Endothelial cell of umbilical vein (primary cell): ENCODE data around the gene FAM221B.

Experiments
- EZH2 ChIP-seq: IDR thresholded peaks from 2 replicates; pipeline ENCODE4 v1.6.1; 2012; ENCODE audit warnings: borderline replicate concordance, low read depth, mild to moderate bottlenecking, moderate library complexity, low read length, inconsistent platforms; ENCODE audit not compliant: severe bottlenecking
- MAX ChIP-seq: IDR thresholded peaks from 2 replicates; pipeline ENCODE4 v1.6.1; 2011; ENCODE audit not compliant: insufficient read depth, insufficient read length
- MYC ChIP-seq: IDR thresholded peaks from one replicate; pipeline ENCODE4 v1.6.1; 2011; ENCODE audit warnings: mild to moderate bottlenecking, low read depth, low read length
- POLR2A ChIP-seq: IDR thresholded peaks from 2 replicates; pipeline ENCODE4 v1.6.1; 2012; ENCODE audit warnings: low read depth, mild to moderate bottlenecking, control low read depth, low read length
- POLR2AphosphoS5 ChIP-seq: IDR thresholded peaks from 2 replicates; pipeline ENCODE4 v1.6.1; 2012; ENCODE audit warnings: low read depth, mild to moderate bottlenecking, control low read depth, low read length, moderate library complexity; ENCODE audit not compliant: insufficient read depth
- TF ChIP-seq, protein P1 (sequence below), 2 donors: IDR thresholded peaks; 1 replicate in 1 of 2; 2 replicates in 1 of 2; pipeline ENCODE4 v1.5.1; 2011; ENCODE audit warnings: low read length in 2 of 2, mild to moderate bottlenecking in 2 of 2, moderate library complexity in 2 of 2, control low read depth in 1 of 2, inconsistent platforms in 1 of 2, low read depth in 1 of 2; ENCODE audit not compliant: insufficient read depth in 1 of 2; ENCODE audit errors: extremely low read depth in 1 of 2

DNA sequence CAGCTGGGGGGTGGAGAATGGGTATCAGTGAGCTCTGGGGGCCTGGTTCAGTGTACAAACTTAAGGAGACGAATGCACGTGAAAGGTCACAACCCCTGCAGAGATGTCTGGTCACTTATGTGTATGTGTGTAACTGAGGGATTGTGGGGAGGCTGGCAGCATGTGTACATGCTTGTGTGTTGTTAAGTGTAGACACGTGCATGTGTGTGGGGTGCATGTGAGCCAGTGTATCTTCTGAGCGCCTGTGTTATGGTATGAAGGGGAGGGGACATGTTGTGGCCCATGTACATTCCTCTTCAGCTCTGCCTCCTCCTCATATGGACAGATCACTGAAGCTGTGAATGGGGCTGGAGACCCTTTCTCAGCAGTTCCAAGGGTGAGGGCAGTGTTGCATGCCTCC lies 2.5 kb upstream of the FAM221B start:
- TF ChIP-seq, protein P1, sequence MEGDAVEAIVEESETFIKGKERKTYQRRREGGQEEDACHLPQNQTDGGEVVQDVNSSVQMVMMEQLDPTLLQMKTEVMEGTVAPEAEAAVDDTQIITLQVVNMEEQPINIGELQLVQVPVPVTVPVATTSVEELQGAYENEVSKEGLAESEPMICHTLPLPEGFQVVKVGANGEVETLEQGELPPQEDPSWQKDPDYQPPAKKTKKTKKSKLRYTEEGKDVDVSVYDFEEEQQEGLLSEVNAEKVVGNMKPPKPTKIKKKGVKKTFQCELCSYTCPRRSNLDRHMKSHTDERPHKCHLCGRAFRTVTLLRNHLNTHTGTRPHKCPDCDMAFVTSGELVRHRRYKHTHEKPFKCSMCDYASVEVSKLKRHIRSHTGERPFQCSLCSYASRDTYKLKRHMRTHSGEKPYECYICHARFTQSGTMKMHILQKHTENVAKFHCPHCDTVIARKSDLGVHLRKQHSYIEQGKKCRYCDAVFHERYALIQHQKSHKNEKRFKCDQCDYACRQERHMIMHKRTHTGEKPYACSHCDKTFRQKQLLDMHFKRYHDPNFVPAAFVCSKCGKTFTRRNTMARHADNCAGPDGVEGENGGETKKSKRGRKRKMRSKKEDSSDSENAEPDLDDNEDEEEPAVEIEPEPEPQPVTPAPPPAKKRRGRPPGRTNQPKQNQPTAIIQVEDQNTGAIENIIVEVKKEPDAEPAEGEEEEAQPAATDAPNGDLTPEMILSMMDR (IDR thresholded peaks at IDR 0.05; ENCODE audit: extremely low read depth in 1 of 2, insufficient read depth in 1 of 2, low read depth in 1 of 2, low read length in 2 of 2): no peak
- TF ChIP-seq POLR2AphosphoS5 (no peak), MYC (no peak), POLR2A (no peak), EZH2 (no peak), MAX (no peak)
